HepG2 (cell line): Measurements from ENCODE around the gene ZNF644. TPM values are rescaled to one million over a fixed set of nuclear protein-coding genes. Genes with fewer than 3 reads are reported as not detected.

Source experiments
- ADNP ChIP-seq: sonication (generic); formaldehyde crosslinking; IDR thresholded peaks from 2 replicates; pipeline ENCODE4 v1.4.0; 2020; ENCODE audit warnings: missing genetic modification reagents
- ARNT2 ChIP-seq: sonication (generic); formaldehyde crosslinking; IDR thresholded peaks from 2 replicates; pipeline ENCODE4 v1.8.0; 2022; ENCODE audit warnings: mild to moderate bottlenecking, low read depth, missing genetic modification reagents, moderate library complexity
- CBFB ChIP-seq: sonication (generic); formaldehyde crosslinking; IDR thresholded peaks from 2 replicates; pipeline ENCODE4 v1.4.0; 2020; ENCODE audit warnings: missing genetic modification reagents
- CCDC6 ChIP-seq: sonication (generic); formaldehyde crosslinking; IDR thresholded peaks from 2 replicates; pipeline ENCODE4 v1.8.1; 2022; ENCODE audit warnings: mild to moderate bottlenecking, missing genetic modification reagents, moderate library complexity
- CHD2 ChIP-seq: IDR thresholded peaks from 2 replicates; pipeline ENCODE4 v1.6.1; 2011; ENCODE audit warnings: low read depth, low read length, improper control_type of control experiment
- FOXA3 ChIP-seq: IDR thresholded peaks from 2 replicates; pipeline ENCODE4 v1.6.1; 2016; ENCODE audit warnings: missing genetic modification reagents, missing compliant biosample characterization
- FOXC1 ChIP-seq: sonication (generic); formaldehyde crosslinking; IDR thresholded peaks from 2 replicates; pipeline ENCODE4 v1.8.0; 2022; ENCODE audit warnings: mild to moderate bottlenecking, missing genetic modification reagents, borderline replicate concordance
- HINFP ChIP-seq: sonication (generic); formaldehyde crosslinking; IDR thresholded peaks from 2 replicates; pipeline ENCODE4 v1.4.0; 2020; ENCODE audit warnings: low read depth, mild to moderate bottlenecking, missing genetic modification reagents
- JUND ChIP-seq: sonication (generic); formaldehyde crosslinking; IDR thresholded peaks from 2 replicates; pipeline ENCODE4 v1.8.0; 2022; ENCODE audit warnings: mild to moderate bottlenecking, missing genetic modification reagents
- NCOA5 ChIP-seq: sonication (generic); formaldehyde crosslinking; IDR thresholded peaks from 2 replicates; pipeline ENCODE4 v1.4.0; 2020; ENCODE audit warnings: missing genetic modification reagents
- SCMH1 ChIP-seq: sonication (generic); formaldehyde crosslinking; IDR thresholded peaks from 2 replicates; pipeline ENCODE4 v1.9.0; 2021; ENCODE audit warnings: missing genetic modification reagents, mild to moderate bottlenecking, borderline replicate concordance
- SMAD1 ChIP-seq: sonication (generic); formaldehyde crosslinking; IDR thresholded peaks from 2 replicates; pipeline ENCODE4 v1.4.0; 2020; ENCODE audit warnings: missing genetic modification reagents, low read depth, mild to moderate bottlenecking, borderline replicate concordance
- SMAD9 ChIP-seq: sonication (generic); formaldehyde crosslinking; IDR thresholded peaks from 2 replicates; pipeline ENCODE4 v1.5.1; 2020; ENCODE audit warnings: mild to moderate bottlenecking, missing genetic modification reagents
- SOX13 ChIP-seq, 3 experiments: fragments of 450-650 bp in 1 of 3; sonication (generic) in 1 of 3; formaldehyde crosslinking in 1 of 3; IDR thresholded peaks in 2 of 3; conservative IDR thresholded peaks in 1 of 3; 2 replicates each; pipeline versions ENCODE4 v1.5.0 to v1.6.1; 2016 to 2020; ENCODE audit warnings: antibody characterized with exemption in 1 of 3, mild to moderate bottlenecking in 1 of 3, missing compliant biosample characterization in 1 of 3, missing genetic modification reagents in 1 of 3, moderate library complexity in 1 of 3
- SOX6 ChIP-seq, 2 experiments: fragments of 450-650 bp in 1 of 2; sonication (generic) in 1 of 2; formaldehyde crosslinking in 1 of 2; IDR thresholded peaks; 2 replicates each; pipeline versions ENCODE4 v1.4.0 to v1.6.1; 2017 to 2020; ENCODE audit warnings: antibody characterized with exemption in 1 of 2, mild to moderate bottlenecking in 1 of 2, missing genetic modification reagents in 1 of 2
- TBX3 ChIP-seq: fragments of 450-650 bp; IDR thresholded peaks from 2 replicates; pipeline ENCODE4 v1.6.1; 2017; ENCODE audit warnings: antibody characterized with exemption, mild to moderate bottlenecking, inconsistent platforms, borderline replicate concordance
- ZFX ChIP-seq: sonication (generic); formaldehyde crosslinking; IDR thresholded peaks from 2 replicates; pipeline ENCODE4 v1.4.0; 2020; ENCODE audit warnings: mild to moderate bottlenecking, low read depth, missing genetic modification reagents, moderate library complexity
- ZKSCAN1 ChIP-seq: fragments of 150-350 bp; IDR thresholded peaks from 2 replicates; pipeline ENCODE4 v1.6.1; 2014; ENCODE audit warnings: low read length
- polyA plus RNA-seq, 8 experiments: library from polyadenylated mRNA; depleted of rRNA in 3 of 8; stranded (reverse) in 7 of 8; unstranded in 1 of 8; fragments of >200 nt; fragmentation: Illumina TruSeq in 4 of 8; extraction: Trizol in 4 of 8; gene quantifications; 2 replicates each; pipeline versions ENCODE4 v1.2.1 to v1.2.3, GENCODE V29; 2011 to 2016; ENCODE audit warnings: low read depth in 4 of 8, missing spikeins in 1 of 8, mixed read lengths in 1 of 8; ENCODE audit not compliant: insufficient read depth in 1 of 8
- total RNA-seq, 5 experiments: library from RNA; depleted of rRNA; stranded (reverse); fragments of >200 nt; fragmentation: Illumina TruSeq; extraction: Trizol; gene quantifications; 2 replicates each; pipeline ENCODE4 v1.2.3, GENCODE V29; 2016; ENCODE audit warnings: low read depth in 1 of 5
- TF ChIP-seq, protein P1 (sequence below): conservative IDR thresholded peaks from 2 replicates; pipeline ENCODE4 v1.6.1; 2018; ENCODE audit warnings: missing genetic modification reagents
- TF ChIP-seq, protein P2 (sequence below): sonication (generic); formaldehyde crosslinking; IDR thresholded peaks from 2 replicates; pipeline ENCODE4 v1.8.1; 2023; ENCODE audit warnings: missing genetic modification reagents, inconsistent platforms, borderline replicate concordance
- TF ChIP-seq, protein P3 (sequence below): sonication (generic); formaldehyde crosslinking; IDR thresholded peaks from 2 replicates; pipeline ENCODE4 v1.4.0; 2020; ENCODE audit warnings: missing genetic modification reagents

Gene ZNF644
- total and polyA plus RNA-seq, 2 of the 13 experiments (the other 11 are each of a cell fraction or from before 2014, with no cell fraction given): 17.7 to 51.7 TPM

GRCh38 chr1:91036894-91037829 lies 15.3 kb upstream of the ZNF644 start (continued):
- peak; percentile 61 for TF ChIP-seq FOXA3 (CRISPR knock-in tag)
- TF ChIP-seq FOXC1 (CRISPR knock-in tag): no peak
- no peak for TF ChIP-seq CCDC6 (CRISPR knock-in tag)
- TF ChIP-seq, protein P1, sequence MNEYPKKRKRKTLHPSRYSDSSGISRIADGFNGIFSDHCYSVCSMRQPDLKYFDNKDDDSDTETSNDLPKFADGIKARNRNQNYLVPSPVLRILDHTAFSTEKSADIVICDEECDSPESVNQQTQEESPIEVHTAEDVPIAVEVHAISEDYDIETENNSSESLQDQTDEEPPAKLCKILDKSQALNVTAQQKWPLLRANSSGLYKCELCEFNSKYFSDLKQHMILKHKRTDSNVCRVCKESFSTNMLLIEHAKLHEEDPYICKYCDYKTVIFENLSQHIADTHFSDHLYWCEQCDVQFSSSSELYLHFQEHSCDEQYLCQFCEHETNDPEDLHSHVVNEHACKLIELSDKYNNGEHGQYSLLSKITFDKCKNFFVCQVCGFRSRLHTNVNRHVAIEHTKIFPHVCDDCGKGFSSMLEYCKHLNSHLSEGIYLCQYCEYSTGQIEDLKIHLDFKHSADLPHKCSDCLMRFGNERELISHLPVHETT (CRISPR knock-in tag): no peak
- TF ChIP-seq JUND (CRISPR knock-in tag): no peak
- TF ChIP-seq ZKSCAN1: peak; percentile 43; the same call in 1 of the 2 replicates
- no peak for TF ChIP-seq CHD2
- no peak for TF ChIP-seq SOX13 (IDR thresholded peaks at IDR 0.05)
- peak in 1 of 2 experiments; percentile 36; a peak in 1 of 4 replicates for TF ChIP-seq SOX13 (CRISPR knock-in tag; conservative IDR thresholded peaks at IDR 0.05 in 1 of 2, IDR thresholded peaks at IDR 0.05 in 1 of 2)
- TF ChIP-seq, protein P2, sequence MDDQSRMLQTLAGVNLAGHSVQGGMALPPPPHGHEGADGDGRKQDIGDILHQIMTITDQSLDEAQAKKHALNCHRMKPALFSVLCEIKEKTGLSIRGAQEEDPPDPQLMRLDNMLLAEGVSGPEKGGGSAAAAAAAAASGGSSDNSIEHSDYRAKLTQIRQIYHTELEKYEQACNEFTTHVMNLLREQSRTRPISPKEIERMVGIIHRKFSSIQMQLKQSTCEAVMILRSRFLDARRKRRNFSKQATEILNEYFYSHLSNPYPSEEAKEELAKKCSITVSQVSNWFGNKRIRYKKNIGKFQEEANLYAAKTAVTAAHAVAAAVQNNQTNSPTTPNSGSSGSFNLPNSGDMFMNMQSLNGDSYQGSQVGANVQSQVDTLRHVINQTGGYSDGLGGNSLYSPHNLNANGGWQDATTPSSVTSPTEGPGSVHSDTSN (CRISPR knock-in tag): no peak
- TF ChIP-seq TBX3: no peak
- TF ChIP-seq HINFP: no peak
- TF ChIP-seq ARNT2 (CRISPR knock-in tag): no peak
- no peak for TF ChIP-seq SMAD9 (CRISPR knock-in tag)
- no peak for TF ChIP-seq SOX6 (IDR thresholded peaks at IDR 0.05)
- 0 out of 2 replicates have a peak, but pooled peaks have one; percentile 25 for TF ChIP-seq SOX6 (CRISPR knock-in tag; IDR thresholded peaks at IDR 0.05)
- TF ChIP-seq SCMH1 (CRISPR knock-in tag): no peak
- no peak for TF ChIP-seq CBFB
- TF ChIP-seq, protein P3, sequence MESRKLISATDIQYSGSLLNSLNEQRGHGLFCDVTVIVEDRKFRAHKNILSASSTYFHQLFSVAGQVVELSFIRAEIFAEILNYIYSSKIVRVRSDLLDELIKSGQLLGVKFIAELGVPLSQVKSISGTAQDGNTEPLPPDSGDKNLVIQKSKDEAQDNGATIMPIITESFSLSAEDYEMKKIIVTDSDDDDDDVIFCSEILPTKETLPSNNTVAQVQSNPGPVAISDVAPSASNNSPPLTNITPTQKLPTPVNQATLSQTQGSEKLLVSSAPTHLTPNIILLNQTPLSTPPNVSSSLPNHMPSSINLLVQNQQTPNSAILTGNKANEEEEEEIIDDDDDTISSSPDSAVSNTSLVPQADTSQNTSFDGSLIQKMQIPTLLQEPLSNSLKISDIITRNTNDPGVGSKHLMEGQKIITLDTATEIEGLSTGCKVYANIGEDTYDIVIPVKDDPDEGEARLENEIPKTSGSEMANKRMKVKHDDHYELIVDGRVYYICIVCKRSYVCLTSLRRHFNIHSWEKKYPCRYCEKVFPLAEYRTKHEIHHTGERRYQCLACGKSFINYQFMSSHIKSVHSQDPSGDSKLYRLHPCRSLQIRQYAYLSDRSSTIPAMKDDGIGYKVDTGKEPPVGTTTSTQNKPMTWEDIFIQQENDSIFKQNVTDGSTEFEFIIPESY (CRISPR knock-in tag): no peak
- TF ChIP-seq ADNP (CRISPR knock-in tag): no peak
- no peak for TF ChIP-seq SMAD1 (CRISPR knock-in tag)
- TF ChIP-seq NCOA5 (CRISPR knock-in tag): no peak
- TF ChIP-seq ZFX (CRISPR knock-in tag): no peak
